HL-60 (cell line): Measurements from ENCODE around the gene FAM219B.
"Not testable (repeated sequence)": the region's sequence is repeated elsewhere in the genome, so short reads cannot be mapped to it uniquely, and the experiment has no call there.

ENCODE experiments used
- DNase-seq, 2 experiments: peaks; one replicate each; pipeline ENCODE4 v3.0.0-alpha.2; 2010 to 2020; ENCODE audit warnings: low read depth in 1 of 2, low spot score in 1 of 2
- H3K27ac ChIP-seq: fragments of 250-450 bp; sonication (Bioruptor Pico); replicated peaks from 2 replicates; pipeline ENCODE4 v1.5.1; 2020; ENCODE audit warnings: mild to moderate bottlenecking, moderate library complexity
- H3K27me3 ChIP-seq: fragments of 250-450 bp; sonication (Bioruptor Pico); 2 replicates; pipeline ENCODE4 v1.5.1; 2021; ENCODE audit warnings: mild to moderate bottlenecking, moderate library complexity; ENCODE audit not compliant: insufficient read depth, poor library complexity, severe bottlenecking
- H3K4me3 ChIP-seq: replicated peaks from 2 replicates; pipeline ENCODE4 v1.5.1; 2011; ENCODE audit warnings: mild to moderate bottlenecking, control low read depth, low read length; ENCODE audit not compliant: insufficient read depth
- CTCF ChIP-seq: IDR thresholded peaks from one replicate; pipeline ENCODE4 v1.5.1; 2011; ENCODE audit warnings: low read length, control low read depth, inconsistent platforms; ENCODE audit not compliant: insufficient read depth
- GABPA ChIP-seq: IDR thresholded peaks from 2 replicates; pipeline ENCODE4 v1.6.1; 2012; ENCODE audit warnings: low read depth
- POLR2AphosphoS5 ChIP-seq: IDR thresholded peaks from 2 replicates; pipeline ENCODE4 v1.6.1; 2012; ENCODE audit warnings: low read depth
- SPI1 ChIP-seq: IDR thresholded peaks from 2 replicates; pipeline ENCODE4 v1.6.1; 2012; ENCODE audit warnings: low read depth, mild to moderate bottlenecking, borderline replicate concordance
- TF ChIP-seq, protein P1 (sequence below): IDR thresholded peaks from 2 replicates; pipeline ENCODE4 v1.6.1; 2012; ENCODE audit warnings: low read depth; ENCODE audit not compliant: insufficient replicate concordance

The FAM219B gene

DNA sequence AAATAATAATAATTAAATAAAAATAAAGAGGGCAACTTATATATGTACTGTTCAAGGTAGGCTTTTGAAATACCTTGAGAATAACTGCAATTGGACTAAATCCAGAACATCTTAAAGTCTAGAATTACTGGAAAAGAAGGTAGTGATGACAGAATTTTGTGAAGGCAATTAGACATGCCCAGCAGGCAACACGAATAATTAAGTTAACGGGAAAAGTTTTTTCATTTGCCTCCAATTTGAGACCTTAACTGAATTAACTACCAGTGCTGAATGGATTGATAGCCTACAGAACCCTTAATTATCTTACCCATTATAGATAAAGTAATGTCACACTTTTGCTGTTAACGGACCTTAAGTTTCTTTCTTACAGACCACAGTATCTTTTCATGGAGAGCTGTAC lies 17.9 kb upstream of the FAM219B start:
- no peak overlapping the region for H3K4me3 ChIP-seq
- no peak for DNase-seq
- TF ChIP-seq POLR2AphosphoS5 (no peak), GABPA (no peak), CTCF (no peak)
- TF ChIP-seq, protein P1, sequence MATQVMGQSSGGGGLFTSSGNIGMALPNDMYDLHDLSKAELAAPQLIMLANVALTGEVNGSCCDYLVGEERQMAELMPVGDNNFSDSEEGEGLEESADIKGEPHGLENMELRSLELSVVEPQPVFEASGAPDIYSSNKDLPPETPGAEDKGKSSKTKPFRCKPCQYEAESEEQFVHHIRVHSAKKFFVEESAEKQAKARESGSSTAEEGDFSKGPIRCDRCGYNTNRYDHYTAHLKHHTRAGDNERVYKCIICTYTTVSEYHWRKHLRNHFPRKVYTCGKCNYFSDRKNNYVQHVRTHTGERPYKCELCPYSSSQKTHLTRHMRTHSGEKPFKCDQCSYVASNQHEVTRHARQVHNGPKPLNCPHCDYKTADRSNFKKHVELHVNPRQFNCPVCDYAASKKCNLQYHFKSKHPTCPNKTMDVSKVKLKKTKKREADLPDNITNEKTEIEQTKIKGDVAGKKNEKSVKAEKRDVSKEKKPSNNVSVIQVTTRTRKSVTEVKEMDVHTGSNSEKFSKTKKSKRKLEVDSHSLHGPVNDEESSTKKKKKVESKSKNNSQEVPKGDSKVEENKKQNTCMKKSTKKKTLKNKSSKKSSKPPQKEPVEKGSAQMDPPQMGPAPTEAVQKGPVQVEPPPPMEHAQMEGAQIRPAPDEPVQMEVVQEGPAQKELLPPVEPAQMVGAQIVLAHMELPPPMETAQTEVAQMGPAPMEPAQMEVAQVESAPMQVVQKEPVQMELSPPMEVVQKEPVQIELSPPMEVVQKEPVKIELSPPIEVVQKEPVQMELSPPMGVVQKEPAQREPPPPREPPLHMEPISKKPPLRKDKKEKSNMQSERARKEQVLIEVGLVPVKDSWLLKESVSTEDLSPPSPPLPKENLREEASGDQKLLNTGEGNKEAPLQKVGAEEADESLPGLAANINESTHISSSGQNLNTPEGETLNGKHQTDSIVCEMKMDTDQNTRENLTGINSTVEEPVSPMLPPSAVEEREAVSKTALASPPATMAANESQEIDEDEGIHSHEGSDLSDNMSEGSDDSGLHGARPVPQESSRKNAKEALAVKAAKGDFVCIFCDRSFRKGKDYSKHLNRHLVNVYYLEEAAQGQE = no peak
- H3K27me3 ChIP-seq = no peaks in the 10 kb centered on the region
- no peak overlapping the region for H3K27ac ChIP-seq

GRCh38 chr15:74920456-74920855 lies 13.8 kb upstream of the FAM219B start:
- no peak for DNase-seq
- Histone ChIP-seq H3K27ac (no peak overlapping the region), H3K4me3 (no peak overlapping the region), H3K27me3 (no peaks in the 10 kb centered on the region)
- TF ChIP-seq POLR2AphosphoS5 (no peak), SPI1 (no peak), GABPA (no peak), CTCF (no peak)
- TF ChIP-seq, protein P1 = no peak

DNA sequence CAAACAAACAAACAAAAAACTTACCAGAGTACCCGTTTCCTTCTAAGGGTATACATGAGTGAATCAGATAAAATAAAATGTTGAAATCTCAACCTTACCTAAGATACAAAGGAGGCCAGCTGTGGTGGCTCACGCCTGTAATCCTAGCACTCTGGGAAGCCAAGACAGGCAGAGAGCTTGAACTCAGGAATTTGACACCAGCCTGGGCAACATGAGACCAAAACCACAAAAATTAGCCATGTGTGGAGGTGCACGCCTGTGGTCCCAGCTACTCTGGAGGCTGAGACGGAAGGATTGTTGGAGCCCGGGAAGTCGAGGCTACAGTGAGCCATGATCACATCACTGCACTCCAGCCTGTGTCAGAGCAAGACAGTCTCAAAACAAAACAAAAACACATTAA lies 11.0 kb upstream of the FAM219B start:
- no peak for DNase-seq
- Histone ChIP-seq H3K27ac (no peak overlapping the region), H3K4me3 (no peak overlapping the region), H3K27me3 (no peaks in the 10 kb centered on the region)
- TF ChIP-seq SPI1 (no peak), CTCF (no peak), POLR2AphosphoS5 (no peak), GABPA (no peak)
- TF ChIP-seq, protein P1 = no peak

- H3K4me3 ChIP-seq, H3K27me3 ChIP-seq, DNase-seq, H3K27ac ChIP-seq: not testable (repeated sequence)
Measured at GRCh38 chr15:74913799-74914198, 7.1 kb upstream of the FAM219B start.
